GM19467 (cell line): ENCODE measurements around the gene JAKMIP1.

Experiments used
- ATAC-seq: cut with Tn5 transposase; IDR thresholded peaks from one replicate; pipeline ENCODE4 v1.9.1; 2021; ENCODE audit warnings: mild to moderate bottlenecking, moderate library complexity; ENCODE audit not compliant: unreplicated experiment

Gene JAKMIP1

GRCh38 chr4:6200011-6200921, at the start of gene JAKMIP1:
TSS of gene JAKMIP1 (minus strand) at chr4:6200549. CDS start at chr4:6112850, 87,699 bp downstream.
- peak; percentile 83 for ATAC-seq

- no peak for ATAC-seq
Observed at GRCh38 chr4:6248394-6248793, 48.0 kb upstream of the JAKMIP1 start.

DNA sequence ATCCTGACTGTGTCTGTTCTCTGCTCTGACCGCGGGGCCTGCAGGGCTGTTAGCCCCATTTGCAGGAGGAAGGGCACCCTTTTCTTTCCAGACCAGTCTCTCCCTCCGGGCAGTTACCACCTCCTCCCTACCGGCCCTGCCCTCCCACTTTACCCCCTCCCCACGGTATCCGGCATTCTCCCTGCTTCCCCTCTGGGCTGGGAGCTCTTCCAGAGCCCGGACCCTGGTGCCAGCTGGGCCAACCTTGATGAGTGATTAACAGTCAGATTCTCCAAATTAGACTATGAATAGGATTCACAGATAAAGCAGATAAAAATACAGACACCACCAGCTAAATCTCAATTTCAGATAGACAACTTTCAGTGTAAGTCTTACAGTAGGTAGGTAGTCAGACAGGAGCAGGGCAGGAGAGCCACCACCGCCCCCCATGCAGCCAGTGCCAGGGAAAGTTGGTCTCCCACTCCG, 45.9 kb upstream of the JAKMIP1 start:
- ATAC-seq: no peak

DNA sequence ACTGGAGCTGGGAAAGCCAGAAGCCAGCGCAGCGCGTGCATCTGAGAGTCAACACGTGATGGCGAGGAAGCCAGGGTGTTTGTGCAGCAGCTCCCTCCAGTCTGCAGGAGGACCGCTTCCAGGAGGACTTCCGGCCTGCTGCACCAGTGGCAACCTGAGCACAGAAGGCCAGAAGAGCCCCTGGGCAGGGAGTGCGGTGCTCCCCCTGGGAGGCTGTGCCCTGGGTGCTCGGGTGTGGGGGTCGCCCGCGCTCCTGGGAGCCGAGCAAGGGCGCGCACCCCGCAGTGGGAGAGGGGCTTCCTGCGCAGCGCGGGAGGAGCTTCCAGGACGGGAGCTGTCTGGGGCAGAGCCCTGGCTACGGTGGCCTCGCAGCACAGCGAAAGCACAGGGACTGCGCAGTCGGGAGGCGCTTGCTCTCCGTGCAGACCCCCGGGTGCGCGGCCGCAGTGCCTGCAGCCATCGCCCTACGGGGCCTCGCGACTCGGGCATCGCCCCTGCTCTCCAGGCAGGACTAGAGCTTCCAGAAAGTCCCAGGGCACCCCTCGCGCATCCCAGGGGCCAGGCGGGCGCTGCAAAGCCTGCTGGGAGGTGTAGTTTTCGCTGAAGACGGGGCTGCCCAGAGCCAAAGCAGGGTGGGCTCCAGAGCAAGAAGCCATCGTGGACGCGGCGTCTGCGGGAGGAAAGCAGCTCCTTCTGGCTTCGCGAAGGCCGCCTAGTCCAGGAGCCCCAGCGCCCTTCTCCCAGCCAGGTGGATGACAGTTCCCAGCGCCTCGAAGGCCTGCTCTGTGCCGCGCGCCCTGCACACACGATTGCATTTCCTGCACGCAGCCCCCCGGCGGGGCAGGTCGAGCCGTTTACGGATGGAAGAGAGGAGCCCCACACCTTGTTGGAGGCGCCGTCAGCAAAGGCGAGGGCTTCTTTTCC, 45.2 kb upstream of the JAKMIP1 start:
- ATAC-seq: no peak

DNA sequence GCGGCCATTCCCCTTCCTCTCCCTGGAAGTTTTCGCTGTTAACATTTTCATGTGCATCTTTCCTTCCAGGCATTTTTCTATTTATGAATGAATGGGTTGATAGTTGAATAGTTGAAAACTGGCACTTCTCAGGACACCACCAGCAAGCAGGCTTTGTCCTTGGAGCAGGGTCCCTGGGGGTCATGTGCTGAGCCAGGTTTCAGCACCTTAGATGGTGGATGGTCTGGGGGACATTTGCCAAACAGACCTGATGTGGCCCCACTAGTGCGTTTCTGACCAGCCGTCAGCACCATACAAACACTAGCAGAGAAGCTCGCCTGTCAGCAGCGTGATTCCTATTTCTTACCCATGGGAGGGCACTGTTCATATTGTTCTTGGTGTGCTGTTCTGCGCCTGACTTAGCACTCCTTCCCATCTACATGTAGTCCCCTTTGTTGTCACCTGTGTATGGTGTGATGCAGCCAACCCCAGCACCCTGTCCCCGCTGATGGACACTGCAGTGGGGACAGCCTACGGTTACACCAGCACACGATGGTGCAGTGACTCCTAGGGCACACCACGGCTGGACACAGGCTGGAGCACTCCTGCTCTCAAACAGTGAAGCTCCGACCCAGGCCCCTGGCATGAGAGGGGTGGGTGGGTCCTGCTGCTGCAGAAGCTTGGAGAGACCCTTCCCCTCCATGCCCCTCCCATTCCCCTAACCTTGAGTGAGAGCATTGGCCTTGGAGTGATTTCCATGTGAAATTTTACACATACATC, 42.1 kb upstream of the JAKMIP1 start:
- no peak for ATAC-seq

GRCh38 chr4:6241062-6241845, 40.9 kb upstream of the JAKMIP1 start:
- no peak for ATAC-seq

DNA sequence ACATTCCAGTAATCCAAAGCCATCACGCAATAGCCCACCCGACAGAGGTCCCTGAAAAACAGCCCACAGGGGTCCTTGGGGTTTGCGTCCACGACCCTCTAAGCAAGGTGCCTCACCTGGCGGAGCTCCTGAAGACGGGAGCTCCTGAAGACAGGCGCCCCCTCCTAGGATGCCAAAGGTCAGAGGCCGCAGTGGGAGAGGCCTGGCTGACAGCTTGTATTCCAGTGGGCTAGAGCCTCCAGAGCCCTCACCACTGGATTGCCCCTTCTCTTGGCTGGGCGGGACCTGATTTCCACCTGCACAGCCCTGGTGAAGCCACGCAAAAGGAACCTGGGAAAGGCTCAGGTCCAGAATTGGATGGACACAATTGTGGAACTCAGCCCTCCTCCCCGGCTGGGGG, 39.6 kb upstream of the JAKMIP1 start:
- ATAC-seq: no peak

- ATAC-seq: no peak
Observed at GRCh38 chr4:6239486-6239885, 39.1 kb upstream of the JAKMIP1 start.

- ATAC-seq: no peak
Observed at GRCh38 chr4:6236816-6237390, 36.6 kb upstream of the JAKMIP1 start.

GRCh38 chr4:6235901-6236640, 35.7 kb upstream of the JAKMIP1 start:
- no peak for ATAC-seq

DNA sequence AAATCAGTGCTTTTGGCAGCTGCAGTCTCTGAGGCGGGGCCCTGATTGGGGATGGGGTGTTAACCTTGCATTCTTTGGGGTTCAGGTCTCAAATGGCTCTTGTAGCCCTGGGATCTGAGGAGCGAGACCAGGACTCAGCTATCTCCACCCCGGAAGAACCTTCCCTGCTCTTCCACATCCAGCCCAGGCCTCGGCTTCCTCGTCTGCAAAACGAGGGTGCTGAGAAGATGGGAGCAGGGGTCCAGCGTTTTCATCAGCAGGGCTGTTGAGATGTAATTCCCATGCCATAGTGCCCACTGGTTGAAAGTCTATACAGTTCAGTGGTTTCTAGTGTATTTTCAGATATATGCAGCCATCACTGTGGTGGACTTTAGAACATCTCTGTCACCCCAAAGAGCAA, 34.7 kb upstream of the JAKMIP1 start:
- ATAC-seq: no peak

DNA sequence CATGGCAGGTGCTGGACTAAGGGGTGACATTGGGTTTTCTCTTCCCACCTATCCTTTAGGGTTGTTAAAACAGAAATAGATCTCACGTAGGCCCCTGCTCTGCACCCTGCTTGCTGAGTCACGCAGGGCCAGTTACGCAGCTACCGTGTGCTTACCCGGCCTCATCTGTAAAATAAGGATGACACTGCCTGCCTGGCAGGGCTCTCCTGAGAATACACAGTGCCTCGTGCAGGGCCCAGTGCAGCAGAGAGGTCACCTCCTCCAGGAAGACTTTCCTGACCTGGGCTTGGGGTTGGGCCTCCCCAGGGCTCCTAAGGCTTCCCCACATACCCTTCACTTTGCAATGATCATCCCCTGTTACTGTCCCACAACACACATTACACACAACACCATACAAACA, 33.6 kb upstream of the JAKMIP1 start:
- ATAC-seq: no peak

GRCh38 chr4:6232836-6233785, 32.8 kb upstream of the JAKMIP1 start:
- ATAC-seq: no peak

DNA sequence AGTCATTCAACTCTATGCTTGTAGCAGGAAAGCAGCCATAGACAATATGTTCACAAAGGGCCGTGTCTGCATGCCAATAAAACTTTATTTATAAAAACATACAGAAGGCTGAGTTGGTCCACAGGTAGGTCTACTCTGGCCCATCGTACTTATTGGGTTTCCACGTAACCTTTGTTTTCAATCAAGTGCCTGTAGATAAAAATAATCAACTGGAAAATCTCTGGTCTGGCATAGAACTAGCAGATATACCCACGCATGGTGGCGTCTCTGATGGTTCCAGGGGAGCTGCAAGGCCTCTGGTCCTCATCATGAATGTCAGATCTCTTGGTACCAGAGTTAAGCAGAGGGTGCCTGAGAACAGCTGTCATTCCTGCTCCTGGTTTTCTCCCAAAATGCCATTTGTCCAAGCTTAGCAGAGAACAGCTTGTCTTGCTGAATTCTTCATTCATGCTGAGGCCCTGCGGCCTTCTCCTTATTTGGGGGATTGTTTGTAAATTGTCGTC, 31.4 kb upstream of the JAKMIP1 start:
- ATAC-seq: no peak

DNA sequence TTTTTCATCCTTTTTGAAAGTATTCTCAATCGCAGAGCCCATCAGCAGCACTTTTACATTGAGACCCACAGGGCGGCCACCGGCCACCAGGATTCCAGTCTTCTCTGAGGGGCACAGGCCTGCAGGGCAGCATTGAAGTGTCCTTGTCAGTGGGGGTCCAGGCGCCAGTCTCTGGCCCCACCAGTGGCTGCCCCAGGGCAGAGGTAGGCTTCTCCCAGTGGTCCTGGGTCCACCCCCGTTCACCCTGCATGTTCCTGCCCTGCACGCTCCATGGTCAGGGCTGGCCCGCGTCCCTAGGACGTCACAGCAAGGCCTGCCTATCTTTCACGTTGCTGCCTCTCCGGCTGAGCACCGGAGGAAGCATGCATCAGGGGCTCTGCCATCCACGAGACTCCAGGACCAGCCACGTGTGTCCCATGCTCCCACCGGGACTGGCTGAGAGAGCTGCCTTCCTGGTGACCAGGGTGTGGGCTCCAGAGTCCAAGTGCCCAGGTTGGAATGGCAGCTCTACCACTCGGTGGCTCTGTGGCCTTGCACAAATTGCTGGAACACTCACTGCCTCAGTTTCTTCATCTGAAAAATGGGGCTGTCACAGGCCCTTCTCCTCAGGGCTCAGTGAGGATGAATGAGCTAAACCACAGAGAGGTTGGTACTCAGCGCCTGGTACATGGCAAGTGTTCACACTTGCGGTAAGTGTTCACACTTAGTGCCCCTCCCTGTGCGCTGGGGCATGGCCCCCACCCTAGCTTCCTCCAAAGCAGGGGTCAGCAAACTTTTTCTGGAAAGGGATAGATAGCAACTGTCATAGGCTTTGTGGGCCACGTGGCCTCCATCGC, 30.7 kb upstream of the JAKMIP1 start:
- ATAC-seq: no peak

DNA sequence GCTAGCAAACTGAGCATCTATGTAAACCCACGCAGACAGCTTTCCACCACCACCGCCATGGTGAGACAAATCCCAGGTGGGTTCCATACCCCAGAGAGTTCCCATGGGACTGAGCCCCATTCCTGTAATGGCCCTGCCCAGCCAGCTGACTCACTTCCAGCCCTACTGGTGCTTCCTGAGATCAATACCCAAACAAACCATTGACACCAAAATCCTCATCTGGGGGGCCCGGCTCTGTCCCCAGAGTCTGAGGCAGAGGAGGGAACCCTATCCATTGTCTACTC, 30.1 kb upstream of the JAKMIP1 start:
- no peak for ATAC-seq
